VCaP (cell line): ENCODE measurements around the gene TSHZ2.

ENCODE experiments used
- H3K27ac ChIP-seq: fragments of 450-650 bp; 2 replicates; pipeline ENCODE4 v1.5.1; 2017
- TF ChIP-seq, protein P1 (sequence below): fragments of 450-650 bp; conservative IDR thresholded peaks from 2 replicates; pipeline ENCODE4 v1.5.1; 2017; ENCODE audit warnings: mild to moderate bottlenecking, moderate library complexity

The TSHZ2 gene

GRCh38 chr20:53237461-53237860, 265.3 kb downstream of the TSHZ2 start:
- H3K27ac ChIP-seq: no peak overlapping the region
- TF ChIP-seq, protein P1, sequence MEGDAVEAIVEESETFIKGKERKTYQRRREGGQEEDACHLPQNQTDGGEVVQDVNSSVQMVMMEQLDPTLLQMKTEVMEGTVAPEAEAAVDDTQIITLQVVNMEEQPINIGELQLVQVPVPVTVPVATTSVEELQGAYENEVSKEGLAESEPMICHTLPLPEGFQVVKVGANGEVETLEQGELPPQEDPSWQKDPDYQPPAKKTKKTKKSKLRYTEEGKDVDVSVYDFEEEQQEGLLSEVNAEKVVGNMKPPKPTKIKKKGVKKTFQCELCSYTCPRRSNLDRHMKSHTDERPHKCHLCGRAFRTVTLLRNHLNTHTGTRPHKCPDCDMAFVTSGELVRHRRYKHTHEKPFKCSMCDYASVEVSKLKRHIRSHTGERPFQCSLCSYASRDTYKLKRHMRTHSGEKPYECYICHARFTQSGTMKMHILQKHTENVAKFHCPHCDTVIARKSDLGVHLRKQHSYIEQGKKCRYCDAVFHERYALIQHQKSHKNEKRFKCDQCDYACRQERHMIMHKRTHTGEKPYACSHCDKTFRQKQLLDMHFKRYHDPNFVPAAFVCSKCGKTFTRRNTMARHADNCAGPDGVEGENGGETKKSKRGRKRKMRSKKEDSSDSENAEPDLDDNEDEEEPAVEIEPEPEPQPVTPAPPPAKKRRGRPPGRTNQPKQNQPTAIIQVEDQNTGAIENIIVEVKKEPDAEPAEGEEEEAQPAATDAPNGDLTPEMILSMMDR: no peak

DNA sequence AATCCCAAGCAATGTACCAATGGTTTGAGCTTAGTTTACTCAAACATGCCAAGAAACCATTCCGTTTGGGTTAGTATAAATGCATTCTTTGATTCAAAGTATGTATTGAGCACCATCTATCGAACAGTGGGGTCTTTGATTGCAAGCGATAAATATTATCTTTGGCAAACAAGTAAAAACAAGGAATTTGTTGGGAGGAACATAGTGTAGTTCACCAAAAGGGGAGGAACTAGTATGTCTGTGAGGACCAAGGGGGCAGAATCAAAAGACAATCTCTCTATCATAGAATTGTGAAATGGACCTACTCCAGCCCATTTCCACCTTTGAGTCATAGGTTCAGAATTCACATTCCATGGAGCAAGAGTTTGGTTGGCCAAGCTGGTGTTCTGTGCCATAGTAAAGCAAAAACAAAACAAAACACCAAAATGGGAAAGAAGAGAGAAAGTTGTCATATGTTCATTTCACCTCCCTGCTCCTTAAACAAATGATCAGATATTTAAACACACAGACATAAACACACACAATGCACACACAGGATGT, 266.0 kb downstream of the TSHZ2 start:
- H3K27ac ChIP-seq: no peak overlapping the region
- TF ChIP-seq, protein P1: no peak

DNA sequence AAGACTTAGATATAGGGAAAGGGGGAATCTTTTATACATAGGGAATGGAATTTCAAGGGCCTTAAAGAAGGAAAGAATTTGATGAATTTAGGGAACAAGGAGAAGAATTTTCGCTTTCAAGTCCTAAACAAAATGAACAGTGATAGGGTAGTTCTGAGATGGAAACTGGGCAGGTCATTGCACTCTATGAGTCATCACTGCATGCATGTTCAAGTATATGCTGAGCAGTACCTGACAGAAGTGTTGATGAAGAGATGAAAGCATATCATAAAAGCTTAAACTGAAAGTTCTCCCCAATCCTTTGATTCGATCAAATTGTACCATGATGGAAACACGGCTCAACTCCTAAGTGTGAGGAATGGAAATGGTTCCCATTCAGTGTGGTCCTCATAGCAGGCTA, 271.0 kb downstream of the TSHZ2 start:
- TF ChIP-seq, protein P1: no peak
- H3K27ac ChIP-seq: no peak overlapping the region

GRCh38 chr20:53244711-53245110, 272.6 kb downstream of the TSHZ2 start:
- TF ChIP-seq, protein P1: no peak

DNA sequence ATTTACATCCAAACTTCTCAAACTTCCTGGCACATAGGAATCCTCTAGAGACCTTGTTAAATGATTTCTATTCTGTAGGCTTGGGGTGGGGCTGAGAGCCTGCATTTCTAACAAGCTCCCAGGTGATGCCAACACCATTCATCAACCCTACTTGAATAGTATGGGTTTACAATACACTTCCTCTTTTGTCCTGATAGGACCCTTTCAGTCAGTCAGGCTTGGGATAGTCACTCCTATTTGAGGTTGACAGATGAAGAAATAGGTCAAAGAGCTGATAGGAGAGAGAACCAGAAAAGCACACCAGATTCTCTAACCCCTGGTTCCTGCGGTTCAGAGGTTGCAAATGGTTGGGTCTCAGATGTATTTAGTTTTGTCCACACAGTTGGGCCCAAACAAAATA, 273.4 kb downstream of the TSHZ2 start:
- no peak overlapping the region for H3K27ac ChIP-seq
- TF ChIP-seq, protein P1: no peak

More at GRCh38 chr20:53244711-53245110, 272.6 kb downstream of the TSHZ2 start:
- no peak overlapping the region for H3K27ac ChIP-seq

- TF ChIP-seq, protein P1: no peak
- H3K27ac ChIP-seq: no peak overlapping the region
These were observed 275.4 kb downstream of the TSHZ2 start for GRCh38 chr20:53247468-53248103.

GRCh38 chr20:53250456-53250855, 278.3 kb downstream of the TSHZ2 start:
- H3K27ac ChIP-seq: no peak overlapping the region
- TF ChIP-seq, protein P1: no peak
